HCT116 (cell line): ENCODE data around the gene C18orf32.

Source experiments
- POLR2A ChIP-seq: IDR thresholded peaks from 2 replicates; pipeline ENCODE4 v1.7.0; 2011; ENCODE audit warnings: borderline replicate concordance; ENCODE audit not compliant: insufficient read depth, insufficient read length; ENCODE audit errors: extremely low read depth
- TF ChIP-seq, protein P1 (sequence below), 3 experiments: fragments of 200-600 bp in 1 of 3; sonication (generic) in 1 of 3; IDR thresholded peaks in 2 of 3; conservative IDR thresholded peaks in 1 of 3; 2 replicates each; pipeline ENCODE4 v1.5.1; 2012 to 2017; ENCODE audit warnings: low read depth in 2 of 3, low read length in 2 of 3, antibody characterized with exemption in 1 of 3, borderline replicate concordance in 1 of 3, control low read depth in 1 of 3, mild to moderate bottlenecking in 1 of 3, mixed read lengths in 1 of 3, mixed run types in 1 of 3, moderate library complexity in 1 of 3; ENCODE audit not compliant: insufficient read depth in 1 of 3
- TF ChIP-seq, protein P2 (sequence below): IDR thresholded peaks from 2 replicates; pipeline ENCODE4 v1.6.1; 2012; ENCODE audit warnings: low read depth

- TF ChIP-seq, protein P1, sequence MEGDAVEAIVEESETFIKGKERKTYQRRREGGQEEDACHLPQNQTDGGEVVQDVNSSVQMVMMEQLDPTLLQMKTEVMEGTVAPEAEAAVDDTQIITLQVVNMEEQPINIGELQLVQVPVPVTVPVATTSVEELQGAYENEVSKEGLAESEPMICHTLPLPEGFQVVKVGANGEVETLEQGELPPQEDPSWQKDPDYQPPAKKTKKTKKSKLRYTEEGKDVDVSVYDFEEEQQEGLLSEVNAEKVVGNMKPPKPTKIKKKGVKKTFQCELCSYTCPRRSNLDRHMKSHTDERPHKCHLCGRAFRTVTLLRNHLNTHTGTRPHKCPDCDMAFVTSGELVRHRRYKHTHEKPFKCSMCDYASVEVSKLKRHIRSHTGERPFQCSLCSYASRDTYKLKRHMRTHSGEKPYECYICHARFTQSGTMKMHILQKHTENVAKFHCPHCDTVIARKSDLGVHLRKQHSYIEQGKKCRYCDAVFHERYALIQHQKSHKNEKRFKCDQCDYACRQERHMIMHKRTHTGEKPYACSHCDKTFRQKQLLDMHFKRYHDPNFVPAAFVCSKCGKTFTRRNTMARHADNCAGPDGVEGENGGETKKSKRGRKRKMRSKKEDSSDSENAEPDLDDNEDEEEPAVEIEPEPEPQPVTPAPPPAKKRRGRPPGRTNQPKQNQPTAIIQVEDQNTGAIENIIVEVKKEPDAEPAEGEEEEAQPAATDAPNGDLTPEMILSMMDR (IDR thresholded peaks at IDR 0.05 in 2 of 3, conservative IDR thresholded peaks at IDR 0.05 in 1 of 3; ENCODE audit: borderline replicate concordance in 1 of 3, insufficient read depth in 1 of 3, low read depth in 2 of 3, low read length in 2 of 3): no peak
- TF ChIP-seq, protein P2, sequence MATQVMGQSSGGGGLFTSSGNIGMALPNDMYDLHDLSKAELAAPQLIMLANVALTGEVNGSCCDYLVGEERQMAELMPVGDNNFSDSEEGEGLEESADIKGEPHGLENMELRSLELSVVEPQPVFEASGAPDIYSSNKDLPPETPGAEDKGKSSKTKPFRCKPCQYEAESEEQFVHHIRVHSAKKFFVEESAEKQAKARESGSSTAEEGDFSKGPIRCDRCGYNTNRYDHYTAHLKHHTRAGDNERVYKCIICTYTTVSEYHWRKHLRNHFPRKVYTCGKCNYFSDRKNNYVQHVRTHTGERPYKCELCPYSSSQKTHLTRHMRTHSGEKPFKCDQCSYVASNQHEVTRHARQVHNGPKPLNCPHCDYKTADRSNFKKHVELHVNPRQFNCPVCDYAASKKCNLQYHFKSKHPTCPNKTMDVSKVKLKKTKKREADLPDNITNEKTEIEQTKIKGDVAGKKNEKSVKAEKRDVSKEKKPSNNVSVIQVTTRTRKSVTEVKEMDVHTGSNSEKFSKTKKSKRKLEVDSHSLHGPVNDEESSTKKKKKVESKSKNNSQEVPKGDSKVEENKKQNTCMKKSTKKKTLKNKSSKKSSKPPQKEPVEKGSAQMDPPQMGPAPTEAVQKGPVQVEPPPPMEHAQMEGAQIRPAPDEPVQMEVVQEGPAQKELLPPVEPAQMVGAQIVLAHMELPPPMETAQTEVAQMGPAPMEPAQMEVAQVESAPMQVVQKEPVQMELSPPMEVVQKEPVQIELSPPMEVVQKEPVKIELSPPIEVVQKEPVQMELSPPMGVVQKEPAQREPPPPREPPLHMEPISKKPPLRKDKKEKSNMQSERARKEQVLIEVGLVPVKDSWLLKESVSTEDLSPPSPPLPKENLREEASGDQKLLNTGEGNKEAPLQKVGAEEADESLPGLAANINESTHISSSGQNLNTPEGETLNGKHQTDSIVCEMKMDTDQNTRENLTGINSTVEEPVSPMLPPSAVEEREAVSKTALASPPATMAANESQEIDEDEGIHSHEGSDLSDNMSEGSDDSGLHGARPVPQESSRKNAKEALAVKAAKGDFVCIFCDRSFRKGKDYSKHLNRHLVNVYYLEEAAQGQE: no peak
- TF ChIP-seq POLR2A: no peak
These were observed 25.4 kb downstream of the C18orf32 start for GRCh38 chr18:49461602-49461977.
